Sciatic nerve (tissue), 2 donors: ENCODE measurements around the gene IRF4. TPM values are rescaled to one million over a fixed set of nuclear protein-coding genes. Genes with fewer than 3 reads are reported as not detected.

ENCODE experiments used
- ATAC-seq: fragments of 200-7000 bp; cut with Tn5 transposase; one replicate; pipeline ENCODE4 v1.9.1; 2020; ENCODE audit warnings: mild to moderate bottlenecking, moderate library complexity
- DNase-seq: peaks from one replicate; pipeline ENCODE4 v3.0.0-alpha.2; 2020; ENCODE audit warnings: low spot score
- intact Hi-C: fragments of 100-400 bp; cut with DNase I; formaldehyde crosslinking; loops from one replicate; pipeline ENCODE4 v1.14.2; 2022
- total RNA-seq: library from RNA; stranded (reverse); fragmentation: NEBNext Ultra II Directional; extraction: Animal tissue kit (Norgen Biotek cat#: 25700); gene quantifications from one replicate; pipeline ENCODE4 v1.2.1, GENCODE V29; 2021
- donor health status: DM: no; HTN: no; CAD: no.
- donor health status: DM: no; HTN: no; CAD: no.

Gene IRF4
- total RNA-seq, 1 donor from 2014 or later = 4.7 TPM

DNA sequence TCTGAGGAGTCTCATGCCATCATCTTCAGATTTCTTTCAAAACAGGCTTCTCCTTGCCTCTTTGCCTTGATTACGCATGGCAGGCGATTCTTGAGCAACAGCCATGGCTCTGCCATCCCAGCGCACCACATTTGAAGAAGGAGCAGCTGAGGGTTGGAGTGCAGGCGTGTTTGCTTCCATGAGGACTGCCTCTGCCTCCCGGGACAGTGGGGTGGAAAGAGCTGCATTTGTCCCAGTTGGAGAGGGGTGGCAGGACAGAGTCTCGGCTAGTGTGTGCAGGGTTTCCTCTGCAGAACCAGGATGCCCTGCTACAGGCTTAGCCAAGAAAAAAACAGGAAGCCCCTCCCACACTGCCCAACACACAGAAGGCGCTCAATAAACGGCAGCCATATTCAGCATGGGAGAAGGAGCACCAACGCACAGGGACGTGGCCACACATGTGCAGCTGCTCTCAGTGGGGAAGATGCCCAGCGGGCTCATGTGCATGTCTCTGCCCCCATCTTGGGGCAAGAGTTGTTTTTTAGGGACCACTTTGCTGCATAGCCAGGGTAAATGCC is 36.6 kb downstream of the IRF4 start:
- DNase-seq = no peak
- intact Hi-C loops = no loop called here
- ATAC-seq = peak; percentile 59

DNA sequence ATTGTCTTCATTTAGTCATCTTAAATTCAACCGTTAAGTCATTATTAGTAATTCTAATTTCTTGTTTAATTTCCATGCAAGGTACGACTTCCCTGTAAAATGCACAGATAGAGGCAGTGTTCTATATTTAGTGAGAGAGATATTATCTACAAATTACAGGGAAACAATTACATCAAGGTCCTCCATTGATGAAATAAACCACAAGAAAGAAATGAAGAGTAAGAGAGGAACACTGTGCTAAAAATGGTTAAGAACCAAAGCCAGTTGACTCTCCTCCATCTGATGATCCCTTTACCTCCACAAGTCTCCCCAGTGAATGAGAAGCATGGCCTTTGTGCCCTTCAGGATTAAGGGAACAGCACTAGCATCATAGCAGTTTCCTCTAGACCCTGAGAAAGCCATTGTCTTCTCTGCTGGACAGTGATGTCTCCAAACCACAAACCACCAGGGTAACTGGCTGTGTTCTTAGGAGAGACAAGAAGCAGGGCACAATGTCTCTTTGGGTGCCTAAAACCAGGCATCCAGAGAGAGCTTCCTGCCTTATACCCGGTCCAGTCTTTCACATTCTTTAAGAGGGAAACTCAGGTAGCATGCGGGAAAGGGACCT is 38.1 kb downstream of the IRF4 start:
- ATAC-seq = no peak
- no peak for DNase-seq
- intact Hi-C loops = no loop called here

DNA sequence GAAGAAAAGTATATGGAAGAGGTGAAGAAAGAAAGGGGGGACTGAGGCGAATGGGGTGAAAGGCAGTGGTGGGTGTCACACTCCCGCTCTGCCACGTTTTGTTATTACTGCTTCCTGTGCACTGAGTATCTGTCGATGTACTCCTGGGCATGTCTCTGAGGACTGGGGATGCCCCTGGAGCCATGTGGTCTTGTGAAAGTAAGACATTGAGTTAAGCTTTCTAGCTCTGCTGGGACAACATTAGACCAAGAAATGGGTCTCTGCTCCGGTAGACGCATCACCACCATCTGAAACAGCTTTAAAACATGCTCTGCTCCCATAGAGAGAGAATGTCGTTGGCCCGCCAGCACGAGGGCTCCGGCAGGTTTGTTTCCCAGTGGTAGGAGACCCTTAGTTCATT is 40.0 kb downstream of the IRF4 start:
- no peak for ATAC-seq
- DNase-seq = no peak
- intact Hi-C loops = no loop called here

DNA sequence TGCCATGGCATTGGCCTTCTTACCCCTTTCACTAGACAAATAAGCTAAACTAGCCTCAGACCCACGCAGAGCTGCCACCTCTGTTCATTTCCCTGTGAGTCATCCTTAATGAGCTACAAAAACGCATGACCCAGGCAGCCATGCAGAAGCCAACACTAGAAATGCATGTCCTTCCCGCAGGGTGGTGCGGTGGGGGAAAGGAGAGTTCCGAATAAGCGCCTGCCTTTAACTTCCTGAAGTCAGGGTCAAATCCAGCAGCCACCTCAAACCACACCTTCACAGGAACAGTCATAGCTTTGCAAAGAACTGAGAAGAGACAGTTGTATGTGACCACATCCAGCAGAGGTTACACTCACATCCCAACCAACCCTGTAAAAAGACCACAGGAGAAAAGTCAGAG is 40.4 kb downstream of the IRF4 start:
- intact Hi-C loops = no loop called here
- ATAC-seq (no peak), DNase-seq (no peak)

- ATAC-seq (no peak), DNase-seq (no peak)
- intact Hi-C loops = no loop called here
Observed at GRCh38 chr6:434051-434705, 42.6 kb downstream of the IRF4 start.

DNA sequence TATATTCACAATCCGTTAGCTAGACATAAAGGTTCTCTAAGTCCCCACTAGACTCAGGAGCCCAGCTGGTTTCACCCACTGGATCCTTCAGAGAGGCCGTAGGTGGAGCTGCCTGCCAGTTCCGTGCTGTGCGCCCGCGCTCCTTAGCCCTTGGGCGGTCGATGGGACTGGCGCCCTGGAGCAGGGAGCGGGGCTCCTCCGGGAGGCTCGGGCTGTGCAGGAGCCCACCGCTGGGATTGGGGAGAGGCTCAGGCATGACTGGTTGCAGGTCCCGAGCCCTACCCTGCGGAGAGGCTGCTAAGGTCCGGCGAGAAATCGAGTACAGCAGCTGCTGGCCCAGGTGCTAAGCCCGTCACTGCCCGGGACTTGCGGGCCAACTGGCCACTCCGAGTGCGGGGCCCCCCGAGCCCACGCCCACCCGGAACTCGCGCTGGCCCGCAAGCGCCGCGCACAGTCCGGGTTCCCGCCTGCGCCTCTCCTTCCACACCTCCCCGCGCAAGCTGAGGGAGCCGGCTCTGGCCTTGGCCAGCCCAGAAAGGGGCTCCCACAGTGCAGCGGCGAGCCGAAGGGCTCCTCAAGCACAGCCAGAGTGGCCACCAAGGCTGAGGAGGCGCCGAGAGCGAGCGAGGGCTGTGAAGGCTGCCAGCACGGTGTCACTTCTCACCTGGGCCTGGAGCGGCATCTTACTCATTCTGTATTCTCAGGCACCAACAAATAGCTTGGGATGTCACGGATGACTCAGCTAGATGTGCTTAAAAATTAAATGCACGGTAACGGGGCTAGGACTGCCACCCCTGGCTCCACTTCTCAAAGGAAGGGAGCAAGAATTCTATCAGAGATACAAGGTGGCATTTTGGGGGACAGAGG is 44.1 kb downstream of the IRF4 start:
- no peak for DNase-seq
- ATAC-seq = no peak
- intact Hi-C loops = no loop called here

DNA sequence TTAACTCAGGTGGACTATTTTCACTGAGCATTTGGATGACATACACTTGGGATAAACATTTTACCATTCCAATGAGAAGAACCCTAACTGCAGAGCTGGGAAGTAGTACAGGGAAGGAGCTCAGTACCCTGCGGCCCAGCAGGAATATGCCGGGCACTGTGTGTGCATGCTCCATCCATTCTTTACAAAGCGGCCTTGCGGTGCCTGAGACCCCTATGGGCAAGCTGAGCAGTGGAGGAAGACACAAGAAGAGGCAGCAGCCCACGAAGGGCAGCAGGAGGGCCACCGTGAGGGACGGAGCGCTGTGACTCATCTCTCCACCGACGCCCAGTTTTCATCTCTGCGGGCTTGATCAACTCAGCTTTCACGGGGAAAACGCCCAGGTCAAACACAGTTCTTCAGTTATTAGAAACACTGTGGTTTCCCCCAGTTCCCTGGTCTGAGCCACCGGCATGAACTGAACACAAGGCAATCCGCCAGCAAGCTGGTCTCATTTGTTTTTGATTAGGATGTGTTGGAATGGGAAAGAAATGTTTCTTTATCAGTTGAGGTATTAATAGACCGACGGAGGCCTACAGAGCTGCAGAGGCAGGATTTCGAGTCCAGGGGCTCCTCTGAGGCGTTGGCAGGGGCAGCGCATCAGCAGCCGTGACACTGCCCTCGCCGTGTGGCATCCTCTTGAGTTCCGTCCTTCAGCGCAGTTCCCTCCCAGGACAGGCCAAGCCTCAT is 44.9 kb downstream of the IRF4 start:
- intact Hi-C loops = no loop called here
- peak; percentile 76 for DNase-seq
- peak; percentile 90 for ATAC-seq

- ATAC-seq = peak; percentile 11
- intact Hi-C loops = no loop called here
- DNase-seq = no peak
Observed at GRCh38 chr6:437037-437392, 45.5 kb downstream of the IRF4 start.

DNA sequence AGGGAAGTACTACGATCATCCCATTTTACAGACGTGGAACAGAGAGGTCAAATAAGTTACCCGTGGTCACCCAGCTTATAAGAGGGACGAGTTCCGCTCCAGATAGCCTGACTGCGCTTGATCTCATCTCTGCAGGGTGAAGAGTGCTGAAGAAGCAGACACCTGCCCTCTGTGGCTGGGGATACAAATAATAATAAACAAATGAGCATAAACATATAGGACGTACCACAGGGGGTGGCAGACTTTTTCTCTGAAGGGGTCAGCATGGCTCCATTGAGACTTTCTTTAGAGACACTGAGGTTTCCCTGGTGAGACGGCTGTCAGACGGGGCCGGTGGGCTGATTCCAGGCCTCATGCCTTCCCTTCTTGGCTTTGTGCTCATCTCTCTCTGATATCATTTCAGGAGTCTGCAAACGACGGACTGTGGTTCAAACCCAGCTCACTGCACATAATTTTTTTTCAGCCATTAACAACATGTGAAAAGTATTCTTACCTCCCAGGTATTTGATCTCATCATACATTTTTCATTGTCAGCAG is 47.1 kb downstream of the IRF4 start:
- no peak for ATAC-seq
- intact Hi-C loops = no loop called here
- no peak for DNase-seq

DNA sequence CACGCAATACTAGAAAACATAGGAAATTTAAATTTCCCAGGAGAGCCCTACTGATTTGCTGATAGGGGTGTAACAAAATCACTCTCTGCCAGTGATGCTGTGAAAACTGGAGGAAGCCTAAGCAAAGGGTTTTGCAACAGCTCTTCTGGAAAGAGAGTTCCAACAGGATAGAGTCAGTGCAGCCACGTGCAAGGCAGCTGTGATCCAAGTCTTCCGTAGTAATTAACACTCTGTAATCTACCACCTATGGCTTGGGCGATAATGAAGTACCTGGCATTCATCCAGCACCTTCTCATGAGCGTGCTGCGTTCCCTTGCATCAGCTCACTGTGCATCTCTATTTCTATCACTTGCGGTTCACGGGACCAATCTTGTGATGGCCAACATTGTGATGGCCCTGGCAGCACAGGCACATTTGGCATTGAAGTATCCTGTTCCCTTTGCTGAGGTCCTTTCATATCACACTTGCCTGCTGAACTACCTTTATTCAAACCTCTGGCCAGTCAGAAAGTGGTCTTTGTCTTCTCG is 48.2 kb downstream of the IRF4 start:
- ATAC-seq (peak; percentile 70), DNase-seq (no peak)
- intact Hi-C loops = no loop called here

GRCh38 chr6:441126-441920 is 49.8 kb downstream of the IRF4 start:
- intact Hi-C loops = no loop called here
- DNase-seq (no peak), ATAC-seq (no peak)

DNA sequence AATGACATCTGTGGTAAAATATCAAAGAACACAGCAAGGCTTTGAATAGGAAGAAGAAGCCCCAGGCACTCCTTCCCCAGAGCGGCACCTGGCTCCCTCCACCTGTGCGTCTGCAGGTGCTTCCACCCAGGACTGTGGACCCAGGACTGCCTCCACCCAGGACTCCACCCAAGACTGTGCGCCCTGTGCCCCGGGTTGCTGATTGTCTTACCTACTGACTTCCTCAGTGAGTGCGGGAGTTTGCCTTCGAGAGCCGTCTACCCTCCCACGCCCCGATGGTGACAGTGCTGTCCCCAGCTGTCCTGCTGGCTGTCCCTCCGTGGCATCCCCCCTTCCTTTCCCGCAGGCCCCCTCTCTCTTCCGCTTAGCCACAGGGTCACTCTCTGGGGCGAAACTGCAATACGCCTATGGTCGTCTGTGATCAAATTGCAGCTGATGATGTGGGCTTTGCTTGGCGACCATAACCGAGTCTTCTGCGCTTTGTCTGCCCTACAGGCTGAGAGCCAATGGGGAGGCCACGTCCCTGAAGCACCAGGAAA is 52.1 kb downstream of the IRF4 start:
- DNase-seq (no peak), ATAC-seq (no peak)
- intact Hi-C loops = no loop called here

DNA sequence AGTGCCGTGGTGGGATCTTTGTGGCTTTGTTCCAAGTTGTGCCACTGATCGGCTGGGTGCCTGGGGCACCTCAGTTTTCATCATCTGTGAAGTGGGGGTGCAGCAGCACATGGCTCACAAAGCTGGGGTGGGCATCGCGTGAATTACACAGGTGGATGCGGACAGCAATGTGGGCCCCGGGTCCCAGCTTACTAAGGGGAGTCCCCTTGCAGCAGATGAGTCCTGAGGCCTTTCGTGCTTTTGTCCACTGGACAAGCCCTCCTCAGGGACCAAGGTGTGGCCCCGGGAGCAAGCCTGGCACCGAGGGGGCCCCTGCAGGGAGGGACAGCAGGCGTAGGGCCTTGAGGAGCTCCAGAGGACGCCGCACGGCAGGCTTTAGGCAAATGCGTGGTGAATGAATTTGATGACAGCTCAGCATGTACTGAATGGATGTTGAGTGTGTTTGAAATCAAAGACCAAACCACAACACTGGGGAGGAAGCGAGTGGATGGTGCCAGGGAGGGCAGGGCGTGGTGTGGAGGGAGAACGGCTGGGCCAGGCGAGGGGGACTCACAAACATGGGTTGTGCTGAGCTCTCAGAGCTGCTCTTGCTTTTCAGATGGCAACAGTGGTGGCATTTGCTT is 53.2 kb downstream of the IRF4 start:
- ATAC-seq = no peak
- DNase-seq = no peak
- intact Hi-C loops = no loop called here

DNA sequence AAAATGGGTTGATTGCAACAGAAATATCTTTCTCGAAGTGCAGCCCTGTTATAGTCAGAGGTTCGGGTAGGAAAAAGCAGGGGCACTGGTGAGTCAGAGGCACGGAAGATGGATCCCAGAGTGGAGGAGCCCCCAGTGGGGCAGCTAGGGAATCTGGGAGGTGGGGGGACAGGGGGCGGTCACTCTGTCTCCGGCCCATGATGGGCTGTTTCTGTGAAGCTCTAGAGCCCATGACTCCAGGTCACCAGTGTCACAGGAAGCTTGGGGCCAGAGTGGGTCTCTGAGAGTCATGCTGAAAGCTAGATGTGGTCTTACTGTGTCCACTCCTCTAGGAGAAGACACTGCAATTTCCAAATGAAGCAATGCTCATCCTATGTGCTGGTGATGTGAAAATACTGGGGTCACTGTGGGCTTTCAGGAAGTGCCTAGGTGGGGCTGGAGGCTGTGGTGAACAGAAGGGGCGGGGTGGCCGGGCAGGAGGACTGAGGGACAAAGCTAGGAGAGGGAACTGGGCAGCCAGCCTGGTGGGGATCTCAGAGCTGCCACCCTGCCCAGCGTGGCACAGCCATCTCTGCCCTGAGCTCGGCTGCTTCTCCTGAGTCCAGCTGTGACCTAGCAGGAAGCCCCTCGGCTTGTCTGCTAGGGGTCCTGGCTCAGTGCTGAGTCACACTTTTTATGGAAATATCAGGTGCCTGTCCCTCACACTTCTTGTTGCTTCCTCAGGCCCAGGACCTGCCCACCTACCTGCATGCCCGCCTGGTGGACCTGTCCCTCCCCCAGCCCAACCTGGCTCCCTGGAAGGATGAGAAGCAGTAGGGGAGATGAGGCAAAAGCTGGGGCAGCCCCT is 54.2 kb downstream of the IRF4 start:
- intact Hi-C loops = no loop called here
- ATAC-seq (no peak), DNase-seq (no peak)

DNA sequence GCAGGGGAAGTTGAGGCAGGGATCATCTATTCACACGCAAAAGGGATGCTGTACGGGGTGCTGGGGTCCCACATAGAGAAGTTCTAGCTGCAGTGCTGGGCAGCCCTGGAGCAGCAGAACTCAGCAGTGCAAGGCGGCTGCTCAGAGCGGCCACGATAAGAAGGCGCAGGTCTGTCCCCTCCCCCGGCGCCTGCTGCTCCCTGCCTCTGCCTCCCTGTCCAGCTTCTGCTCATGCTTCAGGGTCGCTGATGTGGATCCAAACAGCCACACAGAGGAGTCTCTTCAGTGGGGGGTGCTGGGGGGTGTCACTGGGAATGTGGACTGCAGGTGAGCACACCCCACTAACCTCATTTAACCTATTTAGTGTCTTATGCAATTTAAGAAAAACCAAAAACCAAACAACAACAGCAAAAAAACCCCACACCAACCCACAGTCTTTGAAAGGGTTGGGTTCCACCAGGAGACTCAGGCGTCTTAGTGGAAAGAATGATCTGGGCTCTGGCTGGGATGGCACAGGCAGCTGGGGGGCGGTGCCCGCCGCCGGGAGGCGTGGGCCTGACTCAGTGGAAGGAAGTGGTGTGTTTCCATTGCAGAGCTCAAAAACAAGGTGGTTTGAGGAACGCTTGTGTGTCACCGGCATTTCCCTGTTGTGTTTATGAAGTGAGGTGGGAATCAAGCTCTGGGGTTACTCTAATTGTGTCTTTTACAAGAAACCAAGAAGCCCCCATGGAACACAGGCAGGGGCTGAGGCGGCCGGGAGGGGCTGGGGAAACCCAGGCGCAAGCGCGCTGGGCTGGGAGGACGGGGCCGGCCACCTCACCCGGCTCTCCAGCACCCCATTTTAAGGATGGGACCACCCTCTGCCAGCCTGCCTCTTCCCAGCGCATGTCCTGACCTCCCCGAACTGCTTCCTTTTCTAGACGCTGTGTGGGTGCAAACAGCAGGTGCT is 55.1 kb downstream of the IRF4 start:
- DNase-seq = peak; percentile 32
- intact Hi-C loops = no loop called here
- ATAC-seq = no peak
